CD4-positive, alpha-beta T cell treated with Interleukin-17A for 4 hours (primary cell): ENCODE measurements around the gene RGS4.

ENCODE experiments used
- DNase-seq: peaks from one replicate; pipeline ENCODE4 v3.0.0-alpha.2; 2020; ENCODE audit warnings: mixed read lengths

Gene RGS4

DNA sequence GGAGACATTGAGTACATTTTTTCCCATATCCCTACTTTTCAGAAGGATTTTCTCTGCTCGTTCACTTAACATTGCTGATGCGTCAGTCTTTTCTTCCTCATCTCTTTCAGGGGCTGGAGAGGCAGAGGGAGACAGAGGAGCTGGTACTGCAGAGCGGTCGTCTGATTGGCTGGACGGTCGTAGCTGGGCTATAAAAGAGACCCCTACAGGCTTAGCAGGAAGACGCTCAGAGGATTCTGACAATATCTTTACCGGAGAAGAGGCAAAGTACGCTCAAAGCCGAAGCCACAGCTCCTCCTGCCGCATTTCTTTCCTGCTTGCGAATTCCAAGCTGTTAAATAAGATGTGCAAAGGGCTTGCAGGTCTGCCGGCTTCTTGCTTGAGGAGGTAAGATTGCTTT is at the start of gene RGS4:
Gene RGS4, plus strand, starts transcription at position 220 of the 400 bp plus-strand sequence. Its CDS starts 124 bp downstream, at position 344.
- DNase-seq, result no peak

DNA sequence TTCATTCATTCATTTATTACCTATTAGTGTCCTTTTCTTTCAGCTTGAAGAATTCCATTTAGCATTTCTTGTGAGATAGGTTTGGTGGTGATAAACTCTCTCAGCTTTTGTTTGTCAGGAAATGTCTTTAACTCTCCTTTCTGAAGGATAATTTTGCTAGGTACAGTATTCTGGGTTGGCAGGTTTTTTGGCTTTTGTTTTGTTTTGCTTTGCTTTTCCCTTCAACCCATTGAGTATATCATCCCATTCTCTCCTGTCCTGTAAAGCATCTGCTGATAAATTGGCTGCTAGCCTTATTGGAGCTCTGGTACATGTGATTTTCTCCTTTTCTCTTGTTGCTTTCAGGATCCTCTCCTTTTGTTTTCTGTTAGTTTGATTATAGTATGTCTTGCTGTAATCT is 47.0 kb upstream of the RGS4 start:
- DNase-seq, result no peak

DNA sequence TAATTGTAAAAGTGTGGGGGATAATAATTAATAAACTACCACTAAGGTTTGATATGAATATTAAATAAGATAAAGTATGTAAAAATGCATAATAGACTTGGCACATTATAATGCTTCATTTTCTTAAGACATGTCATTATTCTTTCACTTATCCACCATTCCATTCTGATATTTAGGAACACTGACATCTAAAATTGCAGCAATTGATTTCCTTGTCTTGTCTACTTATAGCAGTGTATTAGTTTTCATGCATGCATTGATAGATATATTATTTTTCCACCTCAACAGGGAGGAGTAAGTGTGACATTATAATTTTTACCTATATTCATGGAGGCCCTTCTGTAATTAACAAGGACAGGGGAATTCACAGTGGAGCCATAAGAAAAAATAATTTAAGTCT is 41.6 kb upstream of the RGS4 start:
- DNase-seq, result no peak

DNA sequence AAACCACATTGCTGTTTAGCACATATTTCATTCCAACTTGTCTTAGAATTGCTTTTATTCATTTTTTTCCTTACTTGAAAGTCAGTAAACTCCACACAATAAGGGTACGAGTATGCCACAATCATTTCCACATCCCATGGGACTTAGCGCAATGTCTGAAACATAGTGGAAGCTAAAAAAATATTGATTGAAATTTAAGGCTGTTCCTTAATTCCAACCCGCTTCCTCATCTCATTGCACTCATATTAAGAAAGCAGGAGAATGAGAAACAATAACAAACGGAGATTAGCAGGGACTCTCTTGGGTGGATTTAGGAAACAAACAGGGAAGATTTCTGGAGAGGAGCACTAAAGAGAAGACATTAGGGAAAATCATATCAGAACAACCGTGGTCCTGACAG is 39.3 kb upstream of the RGS4 start:
- DNase-seq, result no peak

DNA sequence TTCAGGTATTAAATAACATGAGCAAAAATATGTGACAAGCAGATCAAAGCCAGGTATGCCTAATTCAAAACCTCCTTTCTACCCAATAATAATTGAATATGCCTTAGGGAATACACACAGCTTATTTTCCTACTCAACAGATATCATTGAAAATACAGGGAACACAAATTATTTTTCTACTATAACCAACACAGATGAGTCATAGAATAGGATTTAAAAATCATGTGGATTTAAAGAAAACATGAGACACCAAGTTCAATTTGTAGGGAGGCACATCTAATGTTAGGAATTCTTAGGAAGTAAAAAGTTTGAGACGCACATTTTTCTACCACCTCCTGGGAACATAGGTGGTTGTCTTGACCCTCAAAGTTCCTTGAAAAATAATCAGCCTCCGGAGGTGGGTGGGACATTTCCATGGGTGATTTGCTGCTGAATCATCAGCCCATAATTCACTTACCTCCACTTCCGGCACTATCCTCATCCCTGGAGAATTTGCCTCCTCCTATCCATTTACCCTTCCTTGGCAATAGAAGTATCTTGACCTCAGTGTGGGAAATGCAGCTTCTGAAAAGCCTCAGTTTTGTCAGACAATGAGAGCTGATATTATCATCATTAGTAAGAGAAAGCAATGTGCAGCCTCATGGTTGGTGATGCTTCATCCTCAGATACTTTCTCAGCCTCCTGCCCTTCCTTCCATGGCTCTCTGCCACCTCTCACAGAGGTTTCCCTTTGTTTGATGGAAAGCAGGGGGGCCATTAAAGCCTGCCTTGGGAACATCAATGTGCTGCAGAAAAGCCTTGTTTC is 33.5 kb upstream of the RGS4 start:
- no peak for DNase-seq

DNA sequence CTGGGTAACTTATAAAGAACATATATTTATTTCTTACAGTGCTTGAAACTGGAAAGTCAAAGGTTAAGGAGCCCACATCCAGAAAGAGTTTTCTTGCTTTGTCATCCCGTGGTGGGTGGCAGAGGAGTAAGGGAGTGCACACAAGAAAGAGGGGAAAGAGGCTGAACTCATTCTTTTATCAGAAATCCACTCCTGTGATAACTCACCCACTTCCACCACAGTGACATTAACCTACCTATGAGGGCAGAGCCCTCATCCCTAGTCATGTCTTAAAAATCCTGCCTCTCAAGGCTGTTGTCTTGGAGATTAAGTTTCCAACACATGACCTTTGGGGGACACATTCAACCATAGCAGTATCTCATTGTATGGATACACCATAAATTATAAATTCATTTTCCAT is 32.5 kb upstream of the RGS4 start:
- DNase-seq, result no peak

DNA sequence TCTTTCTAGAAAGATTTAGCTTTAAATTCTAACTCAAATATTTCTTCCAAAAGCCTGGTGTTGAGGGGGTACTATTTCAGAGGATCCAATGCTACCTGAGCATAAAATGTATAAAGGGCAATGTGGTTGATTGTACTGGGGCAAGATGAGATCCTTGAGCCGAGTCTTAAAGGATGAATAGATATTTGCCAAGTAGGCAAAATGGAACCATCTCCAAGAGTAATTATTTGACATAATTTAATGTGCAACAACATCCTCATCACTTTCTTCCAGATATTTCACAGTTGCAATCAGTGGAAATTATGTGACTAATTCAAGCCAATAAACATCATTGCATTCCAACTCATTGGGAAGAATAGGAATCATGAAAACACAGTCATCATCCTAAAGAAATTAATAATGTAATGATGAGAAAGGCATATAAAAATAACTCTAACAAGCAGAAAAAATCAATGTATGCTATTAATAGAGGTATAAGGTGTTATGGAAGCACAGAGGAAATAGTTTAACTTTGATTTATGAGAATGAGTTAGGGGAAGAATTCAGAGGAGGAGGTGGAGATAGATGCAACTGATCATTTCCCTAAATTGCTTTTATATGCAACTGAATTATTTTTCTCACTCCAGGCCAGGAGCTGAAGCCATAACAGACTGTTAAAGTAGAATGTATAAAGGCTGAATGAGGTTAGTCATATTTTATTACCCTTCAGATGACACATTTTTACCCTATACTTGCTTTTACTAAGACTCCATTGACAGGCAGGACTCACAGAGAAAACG is 30.0 kb upstream of the RGS4 start:
- no peak for DNase-seq

DNA sequence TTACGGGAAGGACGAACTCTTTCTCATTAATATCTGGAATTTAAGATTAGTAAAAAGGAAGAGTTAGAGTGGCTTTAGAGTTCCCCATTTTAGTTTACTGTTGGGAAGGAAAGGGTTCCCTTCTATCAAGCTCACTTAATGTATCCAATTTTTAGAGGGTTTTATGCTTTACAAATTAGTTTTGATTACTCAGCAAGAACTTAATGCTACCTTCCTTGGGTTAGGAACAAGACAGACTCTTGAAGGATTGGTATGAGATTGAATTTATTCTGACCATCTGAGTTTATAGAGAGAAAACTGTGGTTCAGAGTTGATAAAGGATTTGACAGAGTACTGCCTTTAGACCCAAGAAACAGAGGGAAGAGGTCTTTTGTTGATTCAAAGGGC is 29.5 kb upstream of the RGS4 start:
- DNase-seq, result no peak

DNA sequence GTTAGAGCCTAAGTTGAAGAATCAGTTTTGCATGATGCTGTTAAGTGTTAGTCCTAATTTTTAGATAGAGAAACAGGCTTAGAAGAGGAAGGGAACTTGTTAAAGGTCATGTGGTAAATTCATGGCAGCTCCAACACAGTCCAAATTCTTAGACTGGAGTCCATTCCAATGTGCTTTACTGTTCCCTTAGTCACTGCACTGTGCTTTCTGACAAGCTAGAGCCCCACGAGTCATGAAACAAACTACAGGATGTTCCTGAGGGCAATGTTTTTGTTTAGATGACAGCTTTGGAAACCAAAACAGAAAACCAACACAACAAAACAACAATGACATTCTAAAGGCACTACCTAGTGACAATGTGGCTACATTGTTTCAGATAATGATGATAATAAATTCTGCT is 23.1 kb upstream of the RGS4 start:
- no peak for DNase-seq

DNA sequence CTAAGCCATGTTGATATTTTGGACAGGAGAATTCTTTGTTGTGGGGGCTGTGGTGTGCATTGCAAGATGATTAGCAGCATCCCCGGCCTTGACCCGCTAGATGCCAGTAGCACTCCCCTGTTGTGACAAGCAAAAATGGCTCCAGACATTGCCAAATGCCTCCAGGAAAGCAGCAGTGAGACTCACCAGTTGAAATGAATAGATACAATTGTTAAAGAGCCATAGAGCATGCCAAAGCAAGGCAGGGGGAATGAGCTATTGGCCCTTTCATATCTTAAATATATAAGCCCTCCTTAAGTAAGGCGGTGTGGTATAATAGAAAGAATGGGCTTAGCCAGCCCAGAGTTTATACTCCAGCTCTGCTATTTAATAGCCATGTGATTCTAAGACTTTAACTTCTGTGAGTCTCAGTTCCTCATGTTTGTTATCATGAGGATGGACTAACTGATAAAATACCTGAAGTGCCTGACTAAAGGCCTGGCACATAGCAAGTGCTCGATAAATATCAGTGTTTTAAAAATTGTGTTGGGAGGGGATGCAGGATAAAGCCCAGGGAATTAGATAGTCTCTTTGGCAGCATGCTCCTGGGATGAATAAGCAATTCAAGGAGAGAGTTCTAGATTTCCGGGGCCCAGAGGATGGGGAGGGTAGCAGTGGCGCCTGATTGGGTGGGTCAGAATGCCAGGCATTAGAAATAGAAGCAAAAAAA is 21.1 kb upstream of the RGS4 start:
- no peak for DNase-seq

DNA sequence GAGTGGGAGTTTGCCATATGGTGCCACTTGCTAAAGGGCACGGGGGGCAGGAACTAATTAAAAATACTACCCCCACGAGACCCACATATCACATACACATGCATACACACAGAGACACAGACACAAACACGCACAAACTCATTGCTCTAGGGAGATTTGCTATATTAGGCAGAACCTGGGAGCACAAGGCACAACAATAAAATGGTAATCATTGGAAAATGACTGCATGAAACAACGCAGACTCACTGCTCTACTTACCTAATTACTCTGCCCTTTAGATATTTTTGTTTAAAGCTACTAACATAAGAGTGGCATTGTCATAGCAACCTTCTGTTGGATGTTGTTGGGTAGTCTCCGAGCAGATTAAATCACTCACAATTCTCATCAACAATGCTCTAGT is 20.3 kb upstream of the RGS4 start:
- no peak for DNase-seq

DNA sequence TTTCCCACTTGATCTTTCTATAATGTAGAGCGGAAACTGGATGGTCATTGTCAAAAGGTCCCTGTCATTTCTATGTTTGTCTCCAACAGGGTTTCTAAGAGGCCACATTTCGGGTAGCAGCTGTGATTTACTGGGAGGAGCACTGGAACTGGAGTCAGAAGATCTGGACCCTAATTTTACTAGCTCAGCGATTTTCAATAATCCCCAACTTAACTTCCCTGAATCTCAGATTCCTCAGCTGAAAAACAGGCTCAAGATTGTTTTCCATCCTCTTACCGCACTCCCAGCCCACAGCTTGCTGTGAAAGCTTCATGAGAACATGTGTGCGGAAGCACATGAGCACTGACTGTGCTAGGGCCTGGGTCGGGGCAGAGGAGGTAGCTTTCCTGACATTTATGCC is 19.9 kb upstream of the RGS4 start:
- DNase-seq, result no peak

DNA sequence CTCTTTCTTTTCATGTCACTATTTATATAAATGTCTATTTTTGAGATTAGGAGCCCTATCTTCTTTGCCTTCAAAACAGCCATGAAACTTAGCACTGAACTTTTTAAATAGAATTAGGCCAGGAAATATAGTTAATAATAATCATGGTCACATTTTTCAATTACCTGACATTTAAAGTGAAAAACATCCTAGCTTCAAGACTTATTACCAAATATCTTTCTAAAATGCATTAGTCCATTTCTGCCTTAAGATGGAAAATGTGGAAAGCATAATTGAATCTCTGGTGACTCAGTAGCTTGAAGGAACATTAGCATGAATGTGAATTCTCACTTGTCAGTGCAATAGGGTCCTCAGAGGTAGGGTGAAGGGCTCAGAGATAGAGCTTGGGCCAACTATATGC is 18.7 kb upstream of the RGS4 start:
- no peak for DNase-seq

DNA sequence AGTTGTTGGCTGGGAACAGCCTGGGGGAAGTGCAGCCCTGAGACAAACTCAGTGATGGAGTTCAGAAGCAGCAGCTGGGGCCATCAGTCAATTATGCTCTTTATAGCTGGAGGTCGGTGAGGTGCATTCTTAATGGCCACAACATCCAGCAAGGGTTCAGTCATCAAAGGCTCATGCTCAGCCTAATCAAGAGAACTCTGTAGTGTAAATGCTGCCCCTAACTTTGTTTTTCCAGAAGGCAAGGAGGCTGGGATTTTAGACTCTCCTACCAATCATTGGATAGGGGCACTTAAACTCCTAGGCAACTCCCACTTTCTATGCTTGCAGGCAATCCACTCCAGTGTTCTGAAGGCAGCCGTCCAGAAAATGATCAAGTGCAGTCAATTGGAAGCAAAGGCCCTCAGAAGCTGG is 15.0 kb upstream of the RGS4 start:
- DNase-seq, result no peak

DNA sequence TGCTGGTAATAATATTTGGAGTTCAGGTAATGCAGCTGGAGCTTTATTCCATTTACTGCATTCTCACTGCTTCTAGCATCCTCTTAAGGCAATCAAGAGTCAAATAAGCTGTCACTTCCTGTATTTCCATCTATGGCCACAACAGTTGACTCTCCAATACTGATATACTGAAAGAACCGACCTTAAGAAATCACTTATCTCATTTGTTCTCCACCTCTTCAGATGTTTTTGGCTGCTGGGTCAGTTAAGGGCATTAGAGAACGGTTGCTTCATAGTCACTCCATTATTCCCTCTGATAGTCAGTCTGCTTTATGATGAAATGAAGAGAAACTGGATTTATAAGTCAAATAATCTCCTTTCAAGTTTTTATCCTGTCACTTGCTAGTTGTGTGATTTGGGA is 14.2 kb upstream of the RGS4 start:
- DNase-seq, result no peak

DNA sequence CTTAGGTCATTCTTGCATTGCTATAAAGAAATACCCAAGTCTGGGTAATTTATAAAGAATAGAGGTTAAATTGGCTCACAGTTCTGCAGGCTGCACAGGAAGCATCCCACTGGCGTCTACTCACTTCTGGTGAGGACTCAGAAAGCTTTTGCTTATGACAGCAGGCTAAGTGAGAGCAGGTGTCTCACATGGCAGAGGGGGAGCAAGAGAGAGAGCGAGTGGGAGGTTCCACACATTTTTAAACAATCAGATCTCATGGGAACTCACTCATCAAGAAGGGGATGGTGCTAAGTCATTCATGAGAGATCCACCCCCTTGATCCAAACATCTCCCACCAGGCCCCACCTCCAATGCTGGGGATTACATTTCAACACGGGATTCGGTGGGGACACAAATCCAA is 13.6 kb upstream of the RGS4 start:
- DNase-seq, result no peak

DNA sequence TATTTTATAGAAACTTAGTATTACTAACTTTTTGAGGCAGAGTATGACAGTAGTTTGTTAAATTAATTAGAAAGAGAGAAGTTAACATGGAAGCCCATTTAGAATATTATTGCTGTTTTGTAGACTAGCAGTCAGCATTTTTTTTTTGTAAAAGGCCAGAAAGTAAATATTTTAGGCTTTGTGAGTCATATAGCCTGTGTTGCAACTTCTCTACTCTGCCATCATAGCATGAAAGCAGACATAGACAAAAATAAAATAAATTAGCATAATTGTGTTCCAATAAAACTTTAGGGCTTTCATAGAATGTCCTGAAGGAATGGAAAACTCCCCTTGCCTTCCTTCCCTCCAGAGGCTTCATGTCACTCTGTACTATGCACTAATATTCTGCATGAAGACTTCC is 12.3 kb upstream of the RGS4 start:
- no peak for DNase-seq

DNA sequence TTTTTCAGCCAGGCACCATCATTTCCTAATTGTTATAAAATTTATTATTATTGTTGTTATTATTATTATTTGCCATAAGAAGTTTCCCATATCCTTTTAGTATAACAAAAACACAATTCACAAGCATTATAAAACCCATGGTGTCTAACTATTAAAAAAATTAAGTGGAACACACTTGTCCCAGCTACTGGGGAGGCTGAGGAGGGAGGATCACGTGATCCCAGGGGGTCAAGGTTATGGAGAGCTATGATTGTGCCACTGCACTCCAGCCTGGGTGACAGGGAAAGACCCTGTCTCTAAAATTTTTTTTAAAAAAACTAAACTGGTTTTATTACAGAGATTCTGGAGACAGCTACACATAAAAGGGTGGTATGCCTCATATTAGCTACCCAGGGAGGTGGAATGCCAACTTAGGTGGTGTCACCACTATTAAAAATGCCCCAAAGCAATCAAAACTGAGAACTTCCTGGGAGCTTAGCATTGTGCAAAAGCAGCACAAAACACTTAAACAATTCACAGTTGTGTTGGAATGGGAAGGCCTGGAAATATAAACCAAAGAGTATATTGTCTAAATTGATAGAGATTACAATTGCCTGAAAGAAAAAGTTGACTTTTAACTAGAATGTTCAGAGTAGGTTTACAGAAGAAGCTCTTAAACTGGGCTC is 8.7 kb upstream of the RGS4 start:
- DNase-seq, result no peak

DNA sequence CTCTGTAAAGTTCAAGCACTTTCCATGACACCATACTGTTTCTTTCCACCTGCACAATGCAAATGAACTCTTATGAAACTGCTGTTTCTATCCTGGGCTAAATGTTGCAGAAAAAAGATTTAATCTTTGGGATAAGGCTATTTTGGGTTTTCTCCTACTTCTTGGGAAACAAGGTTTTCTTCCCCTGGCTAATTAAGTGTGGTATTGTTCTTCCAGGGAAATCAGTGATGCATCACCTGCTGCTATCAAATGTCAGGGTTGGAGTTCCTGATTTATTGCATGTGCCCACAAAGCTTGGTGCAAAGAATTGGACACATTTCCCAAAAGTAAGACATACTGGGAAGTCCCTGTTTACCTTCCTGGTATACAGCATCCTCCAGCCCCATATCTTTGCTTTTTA is 6.0 kb upstream of the RGS4 start:
- no peak for DNase-seq

DNA sequence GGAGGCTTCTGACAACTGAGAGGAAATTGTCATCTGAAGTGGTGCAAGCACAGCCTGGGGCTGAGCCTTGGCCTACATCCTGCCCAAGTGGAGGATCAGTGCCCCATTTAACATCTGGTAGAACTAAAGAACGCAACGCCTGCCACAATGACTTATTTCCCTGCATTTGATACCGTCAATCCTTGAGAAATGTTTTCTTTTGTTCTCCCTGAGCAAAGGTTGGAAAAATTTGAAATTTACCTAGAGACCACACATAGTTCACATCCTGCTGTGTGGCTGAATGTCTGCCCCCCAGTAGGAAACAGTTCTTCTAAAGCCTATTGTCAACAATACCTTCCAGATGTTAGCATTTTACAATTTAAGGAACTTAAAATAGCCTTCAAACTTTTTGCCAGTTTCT is 5.6 kb upstream of the RGS4 start:
- DNase-seq, result no peak

DNA sequence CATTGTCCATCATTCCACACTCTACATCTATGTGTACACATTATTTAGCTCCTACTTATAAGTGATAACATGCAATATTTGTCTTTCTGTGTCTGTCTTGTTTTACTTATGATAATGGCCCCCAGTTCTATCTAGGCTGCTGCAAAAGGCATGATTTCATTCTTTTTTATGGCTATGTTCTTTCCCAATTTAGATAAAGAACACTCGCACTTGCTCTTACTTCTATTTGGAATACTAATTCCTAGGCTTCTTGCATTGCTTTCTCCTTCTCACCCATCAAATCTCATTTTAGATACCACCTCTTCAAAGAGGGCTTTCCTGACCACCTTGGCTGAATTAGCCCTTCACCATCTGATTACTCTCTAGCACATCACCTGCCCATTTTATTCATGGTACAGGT is 3.0 kb upstream of the RGS4 start:
- no peak for DNase-seq

DNA sequence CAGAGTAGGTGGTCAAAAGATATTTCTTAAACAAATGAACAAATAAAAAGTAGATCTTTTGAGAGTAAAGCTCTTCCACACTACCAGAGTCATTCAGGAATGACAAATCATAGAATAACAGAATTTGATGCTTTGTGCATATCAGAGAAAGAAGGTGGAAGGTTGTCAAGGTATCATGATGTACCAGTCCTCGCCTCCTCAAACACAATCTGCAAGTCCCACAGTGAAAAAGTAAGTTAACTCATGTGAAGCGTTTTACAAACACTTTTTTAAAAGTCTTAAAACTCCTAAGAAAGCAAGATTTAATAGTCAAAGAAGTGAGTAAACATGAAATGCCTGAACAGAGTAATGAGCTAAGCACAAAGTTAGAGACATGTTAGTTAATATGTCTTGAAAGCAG is 2.5 kb upstream of the RGS4 start:
- DNase-seq, result no peak

DNA sequence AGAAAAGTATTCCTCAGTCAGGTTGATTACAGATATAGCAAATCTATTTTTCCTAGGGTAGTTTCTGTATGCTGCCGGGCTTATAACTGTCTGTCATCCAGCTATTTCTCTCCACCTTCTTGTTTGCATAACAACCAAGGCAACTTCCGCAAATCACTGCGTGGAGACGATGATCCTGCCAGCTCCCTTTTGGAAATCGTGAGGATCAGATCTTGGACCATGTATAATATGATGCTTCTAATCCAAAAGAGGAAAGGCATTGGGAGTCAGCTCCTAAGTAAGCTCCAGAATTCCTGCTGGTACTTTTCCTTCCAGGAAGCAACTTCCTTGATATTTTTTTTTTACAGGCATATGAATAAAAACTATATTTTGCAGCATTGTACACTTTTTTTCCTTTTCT is 445 bp upstream of the RGS4 start:
- DNase-seq, result no peak
